LNCAP (cell line): ENCODE results near the gene RNF8.

Experiments
- CTCF ChIP-seq: fragments of 450-650 bp; IDR thresholded peaks from 2 replicates; pipeline ENCODE4 v1.5.1; 2017; ENCODE audit warnings: mild to moderate bottlenecking

Gene RNF8

GRCh38 chr6:37324131-37325033, 29.4 kb upstream of the RNF8 start:
- TF ChIP-seq CTCF, result no peak

DNA sequence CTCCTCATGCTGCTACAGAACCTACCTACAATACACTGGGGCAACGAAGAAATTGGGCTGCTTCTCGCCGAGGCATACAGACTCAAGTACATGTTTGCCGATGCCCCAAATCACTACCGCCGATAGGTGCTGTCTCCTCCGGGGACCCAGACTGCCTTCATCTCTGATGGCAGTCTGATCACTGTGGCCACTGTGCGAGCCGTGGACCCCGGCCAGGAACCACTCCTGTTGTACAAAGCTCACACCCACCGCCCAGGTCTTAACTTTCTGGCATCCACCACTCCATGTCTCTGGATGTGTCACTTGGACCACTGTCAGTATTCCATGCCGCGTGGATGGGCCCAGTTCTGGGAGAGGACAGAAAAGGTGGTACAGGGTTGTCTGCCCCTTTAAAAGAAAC, 22.7 kb upstream of the RNF8 start:
- no peak for TF ChIP-seq CTCF

DNA sequence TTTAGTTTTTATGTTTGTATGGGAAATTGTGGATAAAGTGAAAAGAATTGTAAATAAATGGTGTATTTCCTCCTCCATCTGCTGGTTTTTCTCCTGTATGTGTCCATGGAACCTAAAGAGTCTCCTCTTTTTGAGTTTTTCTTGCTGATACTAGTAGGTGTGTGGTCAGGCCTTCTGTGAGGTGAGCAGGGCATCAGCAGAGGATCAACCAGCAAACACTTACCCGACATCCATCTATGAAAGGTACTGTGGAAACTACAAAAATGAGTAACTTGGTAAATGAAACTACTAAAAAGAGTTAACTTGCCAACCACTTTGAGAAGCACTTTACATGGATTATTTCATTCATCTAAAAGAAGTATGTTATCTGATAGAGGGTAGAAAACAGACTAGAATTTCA, 20.9 kb upstream of the RNF8 start:
- no peak for TF ChIP-seq CTCF

- TF ChIP-seq CTCF, result no peak
These were observed 19.7 kb upstream of the RNF8 start for GRCh38 chr6:37334047-37334446.

GRCh38 chr6:37338745-37339255, 15.0 kb upstream of the RNF8 start:
- no peak for TF ChIP-seq CTCF

GRCh38 chr6:37339741-37340638, 13.8 kb upstream of the RNF8 start:
- TF ChIP-seq CTCF, result no peak

- TF ChIP-seq CTCF, result no peak
These were observed 13.2 kb upstream of the RNF8 start for GRCh38 chr6:37340639-37340943.
